Glomerular visceral epithelial cell (primary cell): ENCODE data around the gene RAPGEF4.
A peak's percentile ranks its signal among the peaks of the same experiment; 100 is the strongest.

Experiments
- DNase-seq: peaks from one replicate; pipeline ENCODE4 v3.0.0-alpha.2; 2016; ENCODE audit errors: extremely low spot score

Gene RAPGEF4

GRCh38 chr2:172937884-172938712 is 202.5 kb downstream of the RAPGEF4 start:
- no peak for DNase-seq

DNA sequence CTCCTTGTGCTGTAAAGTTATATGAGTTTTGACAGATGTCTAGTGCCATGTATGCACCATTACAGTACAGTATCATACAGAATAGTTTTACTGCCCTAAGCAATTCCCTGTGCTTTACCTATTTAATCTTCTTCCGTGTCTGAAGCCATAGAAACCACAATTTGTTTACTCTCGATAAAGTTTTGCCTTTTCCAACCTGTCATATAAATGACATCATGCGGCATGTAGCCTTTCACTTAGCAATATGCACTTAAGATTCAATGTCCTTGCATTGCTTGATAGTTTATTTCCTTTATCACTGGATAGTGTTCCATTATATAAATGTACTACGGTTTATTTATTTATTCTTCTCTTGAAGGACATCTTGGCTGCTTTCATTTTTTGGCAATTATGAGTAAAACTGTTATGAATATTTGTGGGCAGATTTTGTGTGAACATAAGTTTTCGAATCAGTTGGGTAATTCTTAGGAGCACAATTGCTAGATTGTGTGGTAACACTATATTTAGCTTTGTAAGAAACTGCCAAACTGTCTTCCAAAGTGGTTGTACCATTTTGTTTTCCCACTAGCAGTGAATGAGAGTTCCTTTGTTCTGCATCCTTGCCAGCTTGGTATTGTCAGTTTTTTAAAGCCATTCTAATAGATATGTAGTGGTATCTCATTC is 203.2 kb downstream of the RAPGEF4 start:
- DNase-seq = no peak

DNA sequence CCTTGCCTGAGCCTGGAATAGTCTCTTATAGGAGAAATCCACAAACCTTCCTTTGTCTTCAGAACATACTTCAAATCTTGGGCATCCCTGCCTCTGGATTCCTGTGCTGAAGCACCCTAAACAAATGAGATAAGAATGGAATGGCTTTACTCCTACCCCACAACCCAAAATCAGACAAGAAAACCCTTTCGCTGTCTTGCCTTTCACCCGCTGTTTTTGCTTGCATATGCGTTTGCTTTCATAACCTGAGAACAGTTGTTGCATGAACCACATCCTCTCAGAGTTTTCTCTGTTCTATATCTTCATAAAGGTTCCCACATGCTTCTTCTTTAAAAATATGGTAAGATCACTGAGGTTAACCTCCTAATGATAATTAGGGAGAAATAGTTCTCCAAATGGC is 207.9 kb downstream of the RAPGEF4 start:
- DNase-seq = no peak

- DNase-seq = no peak
Measured at GRCh38 chr2:172944022-172944793, 208.6 kb downstream of the RAPGEF4 start.

- no peak for DNase-seq
Measured at GRCh38 chr2:172944794-172945509, 209.3 kb downstream of the RAPGEF4 start.

- DNase-seq = no peak
Measured at GRCh38 chr2:172945510-172945850, 209.8 kb downstream of the RAPGEF4 start.

- no peak for DNase-seq
Measured at GRCh38 chr2:172947461-172948153, 212.0 kb downstream of the RAPGEF4 start.

GRCh38 chr2:172949522-172949921 is 213.9 kb downstream of the RAPGEF4 start:
- no peak for DNase-seq

- DNase-seq = no peak
Measured at GRCh38 chr2:172950565-172950964, 214.9 kb downstream of the RAPGEF4 start.

- no peak for DNase-seq
Measured at GRCh38 chr2:172951554-172951953, 215.9 kb downstream of the RAPGEF4 start.

GRCh38 chr2:172953411-172953810 is 217.8 kb downstream of the RAPGEF4 start:
- no peak for DNase-seq

GRCh38 chr2:172953970-172954852 is 218.6 kb downstream of the RAPGEF4 start:
- no peak for DNase-seq

GRCh38 chr2:172955587-172955986 is 219.9 kb downstream of the RAPGEF4 start:
- DNase-seq = no peak

GRCh38 chr2:172957734-172958133 is 222.1 kb downstream of the RAPGEF4 start:
- DNase-seq = no peak

- DNase-seq = no peak
Measured at GRCh38 chr2:172962082-172962481, 226.4 kb downstream of the RAPGEF4 start.

- DNase-seq = peak; percentile 38
Measured at GRCh38 chr2:172962824-172963223, 227.2 kb downstream of the RAPGEF4 start.

GRCh38 chr2:172964511-172965139 is 229.0 kb downstream of the RAPGEF4 start:
- no peak for DNase-seq

DNA sequence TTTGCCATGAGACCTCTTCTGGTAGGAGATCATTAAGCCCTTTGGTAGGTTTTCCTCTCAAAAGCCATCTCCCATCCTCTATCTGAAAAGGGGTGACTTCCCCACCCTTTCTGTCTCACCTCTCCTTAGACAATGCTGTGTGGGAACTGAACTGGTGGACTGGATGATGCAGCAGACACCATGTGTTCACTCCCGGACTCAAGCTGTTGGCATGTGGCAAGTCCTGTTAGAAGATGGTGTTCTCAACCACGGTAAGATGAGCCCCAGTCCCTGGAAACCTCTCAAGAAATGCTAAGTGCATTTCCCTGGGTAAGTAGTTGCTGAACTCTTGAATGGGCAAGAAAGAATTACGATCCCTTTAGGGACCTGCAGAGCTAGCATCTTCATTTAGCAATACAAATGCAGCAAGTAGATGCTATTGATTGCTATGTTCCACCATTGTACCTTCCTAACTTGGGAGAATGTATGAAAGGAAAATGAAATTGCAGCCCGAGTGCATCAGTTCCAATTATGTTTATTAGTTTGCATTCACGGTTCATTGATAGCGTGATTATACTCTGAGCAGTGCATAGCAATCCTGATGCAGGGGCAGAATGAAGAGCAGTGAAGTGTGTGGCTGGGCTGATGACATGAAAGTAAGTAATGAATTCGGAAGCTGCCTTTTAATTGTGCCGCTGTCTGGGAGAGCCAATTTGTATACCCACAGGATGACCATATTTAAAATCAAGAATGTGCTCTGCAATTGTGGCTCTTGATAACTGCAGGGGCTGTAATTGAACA is 230.0 kb downstream of the RAPGEF4 start:
- DNase-seq = no peak
